HEK293 (cell line): ENCODE data around the gene NPW.

Experiments
- GFI1B ChIP-seq: fragments of 450-650 bp; formaldehyde crosslinking; IDR thresholded peaks from 2 replicates; pipeline ENCODE4 v1.5.1; 2016; ENCODE audit warnings: missing biosample characterization, missing genetic modification characterization
- KLF8 ChIP-seq: fragments of 450-650 bp; formaldehyde crosslinking; IDR thresholded peaks from 2 replicates; pipeline ENCODE4 v1.5.1; 2016; ENCODE audit warnings: missing biosample characterization, missing genetic modification characterization
- SALL2 ChIP-seq: fragments of 450-650 bp; formaldehyde crosslinking; IDR thresholded peaks from 2 replicates; pipeline ENCODE4 v1.5.0; 2017; ENCODE audit warnings: missing biosample characterization, mild to moderate bottlenecking, missing genetic modification characterization, borderline replicate concordance
- YY1 ChIP-seq: fragments of 450-650 bp; formaldehyde crosslinking; IDR thresholded peaks from 2 replicates; pipeline ENCODE4 v1.5.1; 2018; ENCODE audit warnings: missing biosample characterization, missing genetic modification characterization
- ZBTB8A ChIP-seq: fragments of 450-650 bp; formaldehyde crosslinking; IDR thresholded peaks from 2 replicates; pipeline ENCODE4 v1.5.1; 2016; ENCODE audit warnings: missing biosample characterization, missing genetic modification characterization
- ZNF10 ChIP-seq: fragments of 450-650 bp; formaldehyde crosslinking; IDR thresholded peaks from 2 replicates; pipeline ENCODE4 v1.5.1; 2017; ENCODE audit warnings: missing biosample characterization, missing genetic modification characterization
- ZNF114 ChIP-seq: fragments of 450-650 bp; formaldehyde crosslinking; IDR thresholded peaks from 2 replicates; pipeline ENCODE4 v1.5.0; 2017; ENCODE audit warnings: missing biosample characterization, missing genetic modification characterization
- ZNF311 ChIP-seq: fragments of 450-650 bp; formaldehyde crosslinking; IDR thresholded peaks from 2 replicates; pipeline ENCODE4 v1.5.1; 2017; ENCODE audit warnings: missing biosample characterization, missing genetic modification characterization, borderline replicate concordance
- ZNF391 ChIP-seq: fragments of 450-650 bp; formaldehyde crosslinking; IDR thresholded peaks from 2 replicates; pipeline ENCODE4 v1.5.1; 2016; ENCODE audit warnings: low read depth, missing biosample characterization, missing genetic modification characterization, borderline replicate concordance
- ZNF544 ChIP-seq: fragments of 450-650 bp; formaldehyde crosslinking; IDR thresholded peaks from 2 replicates; pipeline ENCODE4 v1.5.0; 2017; ENCODE audit warnings: missing biosample characterization, missing genetic modification characterization
- ZNF621 ChIP-seq: fragments of 450-650 bp; formaldehyde crosslinking; IDR thresholded peaks from 2 replicates; pipeline ENCODE4 v1.5.1; 2017; ENCODE audit warnings: missing biosample characterization, missing genetic modification characterization
- ZNF654 ChIP-seq: fragments of 450-650 bp; formaldehyde crosslinking; IDR thresholded peaks from 2 replicates; pipeline ENCODE4 v1.5.1; 2016; ENCODE audit warnings: low read depth, missing biosample characterization, missing genetic modification characterization
- TF ChIP-seq, protein P1 (sequence below): fragments of 450-650 bp; IDR thresholded peaks from 2 replicates; pipeline ENCODE4 v1.5.1; 2018; ENCODE audit warnings: missing biosample characterization, mild to moderate bottlenecking, missing genetic modification characterization
- TF ChIP-seq, protein P2 (sequence below): fragments of 450-650 bp; IDR thresholded peaks from 2 replicates; pipeline ENCODE4 v1.5.1; 2018; ENCODE audit warnings: missing biosample characterization, missing genetic modification characterization
- TF ChIP-seq, protein P3 (sequence below): fragments of 450-650 bp; formaldehyde crosslinking; IDR thresholded peaks from 2 replicates; pipeline ENCODE4 v1.5.1; 2016; ENCODE audit warnings: missing biosample characterization, missing genetic modification characterization
- TF ChIP-seq, protein P4 (sequence below): fragments of 450-650 bp; formaldehyde crosslinking; IDR thresholded peaks from 2 replicates; pipeline ENCODE4 v1.5.1; 2016; ENCODE audit warnings: missing biosample characterization, missing genetic modification characterization, low read depth
- TF ChIP-seq, protein P5 (sequence below): fragments of 450-650 bp; formaldehyde crosslinking; IDR thresholded peaks from 2 replicates; pipeline ENCODE4 v1.5.1; 2017; ENCODE audit warnings: missing biosample characterization, mild to moderate bottlenecking, missing genetic modification characterization, moderate library complexity
- TF ChIP-seq, protein P6 (sequence below): fragments of 450-650 bp; formaldehyde crosslinking; IDR thresholded peaks from 2 replicates; pipeline ENCODE4 v1.5.1; 2016; ENCODE audit warnings: missing biosample characterization, missing genetic modification characterization, borderline replicate concordance
- TF ChIP-seq, protein P7 (sequence below): fragments of 450-650 bp; formaldehyde crosslinking; IDR thresholded peaks from 2 replicates; pipeline ENCODE4 v1.5.1; 2016; ENCODE audit warnings: missing biosample characterization, missing genetic modification characterization
- TF ChIP-seq, protein P8 (sequence below): fragments of 450-650 bp; formaldehyde crosslinking; IDR thresholded peaks from 2 replicates; pipeline ENCODE4 v1.5.1; 2016; ENCODE audit warnings: missing biosample characterization, missing genetic modification characterization

NPW gene

DNA sequence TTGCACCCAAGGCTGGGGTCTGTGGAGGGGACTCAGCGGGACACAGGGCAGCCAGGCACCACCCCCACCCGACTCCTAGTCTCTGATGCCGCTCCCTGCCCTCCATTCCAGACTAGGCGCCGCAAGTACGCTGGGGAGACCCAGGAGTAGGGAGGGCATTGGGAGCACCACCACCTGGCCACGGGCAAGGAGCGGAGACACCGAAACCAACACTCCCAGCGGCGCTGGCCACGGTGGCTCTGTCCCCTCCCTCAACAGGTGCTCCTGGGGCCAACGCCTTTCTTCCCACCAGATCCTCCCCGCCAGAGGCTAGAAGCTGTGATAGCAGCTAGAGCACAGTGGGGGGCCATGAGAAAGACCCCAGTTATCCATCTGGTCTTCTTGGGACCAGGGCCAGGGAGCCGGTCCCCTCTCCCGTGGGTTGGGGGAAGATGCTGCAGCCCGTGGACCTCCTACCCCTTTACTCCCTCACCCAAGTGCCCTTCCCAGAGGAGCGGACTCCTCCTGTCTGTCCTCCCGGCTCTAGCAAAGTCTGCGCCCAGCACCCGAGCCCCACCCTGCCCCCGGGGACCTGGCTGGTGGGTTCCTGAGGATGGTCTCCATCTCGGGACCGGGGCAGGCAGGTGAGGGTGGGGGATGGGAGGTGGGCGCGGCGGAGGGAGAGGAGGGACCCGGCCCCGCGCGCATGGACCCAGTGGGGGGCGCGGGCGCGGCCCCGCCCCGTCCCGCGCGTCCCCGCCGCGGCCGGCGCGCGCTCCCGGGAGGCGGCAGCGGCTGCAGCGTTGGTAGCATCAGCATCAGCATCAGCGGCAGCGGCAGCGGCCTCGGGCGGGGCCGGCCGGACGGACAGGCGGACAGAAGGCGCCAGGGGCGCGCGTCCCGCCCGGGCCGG, 30.1 kb upstream of the NPW start, which contains the start of gene SYNGR3 (continued):
- TF ChIP-seq, protein P1, sequence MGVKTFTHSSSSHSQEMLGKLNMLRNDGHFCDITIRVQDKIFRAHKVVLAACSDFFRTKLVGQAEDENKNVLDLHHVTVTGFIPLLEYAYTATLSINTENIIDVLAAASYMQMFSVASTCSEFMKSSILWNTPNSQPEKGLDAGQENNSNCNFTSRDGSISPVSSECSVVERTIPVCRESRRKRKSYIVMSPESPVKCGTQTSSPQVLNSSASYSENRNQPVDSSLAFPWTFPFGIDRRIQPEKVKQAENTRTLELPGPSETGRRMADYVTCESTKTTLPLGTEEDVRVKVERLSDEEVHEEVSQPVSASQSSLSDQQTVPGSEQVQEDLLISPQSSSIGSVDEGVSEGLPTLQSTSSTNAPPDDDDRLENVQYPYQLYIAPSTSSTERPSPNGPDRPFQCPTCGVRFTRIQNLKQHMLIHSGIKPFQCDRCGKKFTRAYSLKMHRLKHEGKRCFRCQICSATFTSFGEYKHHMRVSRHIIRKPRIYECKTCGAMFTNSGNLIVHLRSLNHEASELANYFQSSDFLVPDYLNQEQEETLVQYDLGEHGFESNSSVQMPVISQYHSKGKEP (tag by site-specific recombination) = 0 out of 2 replicates have a peak, but pooled peaks have one; percentile 33
- TF ChIP-seq KLF8 (tag by site-specific recombination) (0 out of 2 replicates have a peak, but pooled peaks have one; percentile 26), SALL2 (tag by site-specific recombination) (no peak), ZNF311 (tag by site-specific recombination) (no peak), ZNF114 (tag by site-specific recombination) (no peak), GFI1B (tag by site-specific recombination) (no peak), YY1 (tag by site-specific recombination) (no peak), ZBTB8A (tag by site-specific recombination) (0 out of 2 replicates have a peak, but pooled peaks have one; percentile 22), ZNF10 (tag by site-specific recombination) (peak; percentile 68; the same call in 1 of the 2 replicates), ZNF654 (tag by site-specific recombination) (no peak), ZNF621 (tag by site-specific recombination) (no peak), ZNF544 (tag by site-specific recombination) (no peak), ZNF391 (tag by site-specific recombination) (no peak)
- TF ChIP-seq, protein P2, sequence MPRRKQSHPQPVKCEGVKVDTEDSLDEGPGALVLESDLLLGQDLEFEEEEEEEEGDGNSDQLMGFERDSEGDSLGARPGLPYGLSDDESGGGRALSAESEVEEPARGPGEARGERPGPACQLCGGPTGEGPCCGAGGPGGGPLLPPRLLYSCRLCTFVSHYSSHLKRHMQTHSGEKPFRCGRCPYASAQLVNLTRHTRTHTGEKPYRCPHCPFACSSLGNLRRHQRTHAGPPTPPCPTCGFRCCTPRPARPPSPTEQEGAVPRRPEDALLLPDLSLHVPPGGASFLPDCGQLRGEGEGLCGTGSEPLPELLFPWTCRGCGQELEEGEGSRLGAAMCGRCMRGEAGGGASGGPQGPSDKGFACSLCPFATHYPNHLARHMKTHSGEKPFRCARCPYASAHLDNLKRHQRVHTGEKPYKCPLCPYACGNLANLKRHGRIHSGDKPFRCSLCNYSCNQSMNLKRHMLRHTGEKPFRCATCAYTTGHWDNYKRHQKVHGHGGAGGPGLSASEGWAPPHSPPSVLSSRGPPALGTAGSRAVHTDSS (tag by site-specific recombination) = no peak
- TF ChIP-seq, protein P3, sequence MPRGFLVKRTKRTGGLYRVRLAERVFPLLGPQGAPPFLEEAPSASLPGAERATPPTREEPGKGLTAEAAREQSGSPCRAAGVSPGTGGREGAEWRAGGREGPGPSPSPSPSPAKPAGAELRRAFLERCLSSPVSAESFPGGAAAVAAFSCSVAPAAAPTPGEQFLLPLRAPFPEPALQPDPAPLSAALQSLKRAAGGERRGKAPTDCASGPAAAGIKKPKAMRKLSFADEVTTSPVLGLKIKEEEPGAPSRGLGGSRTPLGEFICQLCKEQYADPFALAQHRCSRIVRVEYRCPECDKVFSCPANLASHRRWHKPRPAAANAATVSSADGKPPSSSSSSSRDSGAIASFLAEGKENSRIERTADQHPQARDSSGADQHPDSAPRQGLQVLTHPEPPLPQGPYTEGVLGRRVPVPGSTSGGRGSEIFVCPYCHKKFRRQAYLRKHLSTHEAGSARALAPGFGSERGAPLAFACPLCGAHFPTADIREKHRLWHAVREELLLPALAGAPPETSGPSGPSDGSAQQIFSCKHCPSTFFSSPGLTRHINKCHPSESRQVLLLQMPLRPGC (tag by site-specific recombination) = no peak
- TF ChIP-seq, protein P4, sequence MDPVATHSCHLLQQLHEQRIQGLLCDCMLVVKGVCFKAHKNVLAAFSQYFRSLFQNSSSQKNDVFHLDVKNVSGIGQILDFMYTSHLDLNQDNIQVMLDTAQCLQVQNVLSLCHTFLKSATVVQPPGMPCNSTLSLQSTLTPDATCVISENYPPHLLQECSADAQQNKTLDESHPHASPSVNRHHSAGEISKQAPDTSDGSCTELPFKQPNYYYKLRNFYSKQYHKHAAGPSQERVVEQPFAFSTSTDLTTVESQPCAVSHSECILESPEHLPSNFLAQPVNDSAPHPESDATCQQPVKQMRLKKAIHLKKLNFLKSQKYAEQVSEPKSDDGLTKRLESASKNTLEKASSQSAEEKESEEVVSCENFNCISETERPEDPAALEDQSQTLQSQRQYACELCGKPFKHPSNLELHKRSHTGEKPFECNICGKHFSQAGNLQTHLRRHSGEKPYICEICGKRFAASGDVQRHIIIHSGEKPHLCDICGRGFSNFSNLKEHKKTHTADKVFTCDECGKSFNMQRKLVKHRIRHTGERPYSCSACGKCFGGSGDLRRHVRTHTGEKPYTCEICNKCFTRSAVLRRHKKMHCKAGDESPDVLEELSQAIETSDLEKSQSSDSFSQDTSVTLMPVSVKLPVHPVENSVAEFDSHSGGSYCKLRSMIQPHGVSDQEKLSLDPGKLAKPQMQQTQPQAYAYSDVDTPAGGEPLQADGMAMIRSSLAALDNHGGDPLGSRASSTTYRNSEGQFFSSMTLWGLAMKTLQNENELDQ (tag by site-specific recombination) = no peak
- TF ChIP-seq, protein P5, sequence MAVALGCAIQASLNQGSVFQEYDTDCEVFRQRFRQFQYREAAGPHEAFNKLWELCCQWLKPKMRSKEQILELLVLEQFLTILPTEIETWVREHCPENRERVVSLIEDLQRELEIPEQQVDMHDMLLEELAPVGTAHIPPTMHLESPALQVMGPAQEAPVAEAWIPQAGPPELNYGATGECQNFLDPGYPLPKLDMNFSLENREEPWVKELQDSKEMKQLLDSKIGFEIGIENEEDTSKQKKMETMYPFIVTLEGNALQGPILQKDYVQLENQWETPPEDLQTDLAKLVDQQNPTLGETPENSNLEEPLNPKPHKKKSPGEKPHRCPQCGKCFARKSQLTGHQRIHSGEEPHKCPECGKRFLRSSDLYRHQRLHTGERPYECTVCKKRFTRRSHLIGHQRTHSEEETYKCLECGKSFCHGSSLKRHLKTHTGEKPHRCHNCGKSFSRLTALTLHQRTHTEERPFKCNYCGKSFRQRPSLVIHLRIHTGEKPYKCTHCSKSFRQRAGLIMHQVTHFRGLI (tag by site-specific recombination) = no peak
- TF ChIP-seq, protein P6, sequence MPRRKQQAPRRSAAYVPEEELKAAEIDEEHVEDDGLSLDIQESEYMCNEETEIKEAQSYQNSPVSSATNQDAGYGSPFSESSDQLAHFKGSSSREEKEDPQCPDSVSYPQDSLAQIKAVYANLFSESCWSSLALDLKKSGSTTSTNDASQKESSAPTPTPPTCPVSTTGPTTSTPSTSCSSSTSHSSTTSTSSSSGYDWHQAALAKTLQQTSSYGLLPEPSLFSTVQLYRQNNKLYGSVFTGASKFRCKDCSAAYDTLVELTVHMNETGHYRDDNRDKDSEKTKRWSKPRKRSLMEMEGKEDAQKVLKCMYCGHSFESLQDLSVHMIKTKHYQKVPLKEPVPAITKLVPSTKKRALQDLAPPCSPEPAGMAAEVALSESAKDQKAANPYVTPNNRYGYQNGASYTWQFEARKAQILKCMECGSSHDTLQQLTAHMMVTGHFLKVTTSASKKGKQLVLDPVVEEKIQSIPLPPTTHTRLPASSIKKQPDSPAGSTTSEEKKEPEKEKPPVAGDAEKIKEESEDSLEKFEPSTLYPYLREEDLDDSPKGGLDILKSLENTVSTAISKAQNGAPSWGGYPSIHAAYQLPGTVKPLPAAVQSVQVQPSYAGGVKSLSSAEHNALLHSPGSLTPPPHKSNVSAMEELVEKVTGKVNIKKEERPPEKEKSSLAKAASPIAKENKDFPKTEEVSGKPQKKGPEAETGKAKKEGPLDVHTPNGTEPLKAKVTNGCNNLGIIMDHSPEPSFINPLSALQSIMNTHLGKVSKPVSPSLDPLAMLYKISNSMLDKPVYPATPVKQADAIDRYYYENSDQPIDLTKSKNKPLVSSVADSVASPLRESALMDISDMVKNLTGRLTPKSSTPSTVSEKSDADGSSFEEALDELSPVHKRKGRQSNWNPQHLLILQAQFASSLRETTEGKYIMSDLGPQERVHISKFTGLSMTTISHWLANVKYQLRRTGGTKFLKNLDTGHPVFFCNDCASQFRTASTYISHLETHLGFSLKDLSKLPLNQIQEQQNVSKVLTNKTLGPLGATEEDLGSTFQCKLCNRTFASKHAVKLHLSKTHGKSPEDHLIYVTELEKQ (tag by site-specific recombination) = no peak
- TF ChIP-seq, protein P7, sequence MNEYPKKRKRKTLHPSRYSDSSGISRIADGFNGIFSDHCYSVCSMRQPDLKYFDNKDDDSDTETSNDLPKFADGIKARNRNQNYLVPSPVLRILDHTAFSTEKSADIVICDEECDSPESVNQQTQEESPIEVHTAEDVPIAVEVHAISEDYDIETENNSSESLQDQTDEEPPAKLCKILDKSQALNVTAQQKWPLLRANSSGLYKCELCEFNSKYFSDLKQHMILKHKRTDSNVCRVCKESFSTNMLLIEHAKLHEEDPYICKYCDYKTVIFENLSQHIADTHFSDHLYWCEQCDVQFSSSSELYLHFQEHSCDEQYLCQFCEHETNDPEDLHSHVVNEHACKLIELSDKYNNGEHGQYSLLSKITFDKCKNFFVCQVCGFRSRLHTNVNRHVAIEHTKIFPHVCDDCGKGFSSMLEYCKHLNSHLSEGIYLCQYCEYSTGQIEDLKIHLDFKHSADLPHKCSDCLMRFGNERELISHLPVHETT (tag by site-specific recombination) = no peak
- TF ChIP-seq, protein P8, sequence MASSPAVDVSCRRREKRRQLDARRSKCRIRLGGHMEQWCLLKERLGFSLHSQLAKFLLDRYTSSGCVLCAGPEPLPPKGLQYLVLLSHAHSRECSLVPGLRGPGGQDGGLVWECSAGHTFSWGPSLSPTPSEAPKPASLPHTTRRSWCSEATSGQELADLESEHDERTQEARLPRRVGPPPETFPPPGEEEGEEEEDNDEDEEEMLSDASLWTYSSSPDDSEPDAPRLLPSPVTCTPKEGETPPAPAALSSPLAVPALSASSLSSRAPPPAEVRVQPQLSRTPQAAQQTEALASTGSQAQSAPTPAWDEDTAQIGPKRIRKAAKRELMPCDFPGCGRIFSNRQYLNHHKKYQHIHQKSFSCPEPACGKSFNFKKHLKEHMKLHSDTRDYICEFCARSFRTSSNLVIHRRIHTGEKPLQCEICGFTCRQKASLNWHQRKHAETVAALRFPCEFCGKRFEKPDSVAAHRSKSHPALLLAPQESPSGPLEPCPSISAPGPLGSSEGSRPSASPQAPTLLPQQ (tag by site-specific recombination) = no peak
